ENCODE results near the gene CLIP2.
"Not testable (repeated sequence)": the region's sequence is repeated elsewhere in the genome, so short reads cannot be mapped to it uniquely, and the experiment has no call there.

Gene CLIP2

DNA sequence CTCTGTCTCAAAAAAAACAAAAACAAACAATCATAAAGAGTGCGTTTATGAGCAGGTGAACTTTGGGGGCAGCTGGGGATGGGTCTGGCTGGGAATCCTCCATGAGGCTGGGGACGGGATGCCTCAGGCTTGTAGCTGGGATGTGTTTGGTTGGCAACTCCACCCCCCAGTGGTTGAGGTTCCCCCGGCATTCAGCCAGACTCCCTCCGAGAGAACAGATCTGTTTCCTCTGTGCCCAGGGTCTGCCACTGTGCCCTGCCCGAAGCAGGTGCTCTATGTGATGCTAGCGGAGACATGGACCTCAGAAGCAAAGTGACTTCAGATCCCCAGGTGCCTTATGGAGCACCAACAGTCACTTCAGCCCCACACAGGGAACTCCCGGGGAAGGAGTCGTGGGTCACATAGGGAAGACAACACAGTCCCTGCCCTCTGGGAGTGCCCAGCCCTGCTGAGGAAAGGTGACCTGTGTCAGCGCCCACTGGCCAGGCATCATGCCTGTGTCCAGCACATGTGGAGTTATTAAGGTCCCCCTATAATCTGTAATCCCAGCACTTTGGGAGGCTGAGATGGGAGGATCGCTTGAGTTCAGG, 135.2 kb downstream of the CLIP2 start:
- no peak for DNase-seq (ENCODE audit: low read depth in 2 of 2)
- TF ChIP-seq, protein P1, sequence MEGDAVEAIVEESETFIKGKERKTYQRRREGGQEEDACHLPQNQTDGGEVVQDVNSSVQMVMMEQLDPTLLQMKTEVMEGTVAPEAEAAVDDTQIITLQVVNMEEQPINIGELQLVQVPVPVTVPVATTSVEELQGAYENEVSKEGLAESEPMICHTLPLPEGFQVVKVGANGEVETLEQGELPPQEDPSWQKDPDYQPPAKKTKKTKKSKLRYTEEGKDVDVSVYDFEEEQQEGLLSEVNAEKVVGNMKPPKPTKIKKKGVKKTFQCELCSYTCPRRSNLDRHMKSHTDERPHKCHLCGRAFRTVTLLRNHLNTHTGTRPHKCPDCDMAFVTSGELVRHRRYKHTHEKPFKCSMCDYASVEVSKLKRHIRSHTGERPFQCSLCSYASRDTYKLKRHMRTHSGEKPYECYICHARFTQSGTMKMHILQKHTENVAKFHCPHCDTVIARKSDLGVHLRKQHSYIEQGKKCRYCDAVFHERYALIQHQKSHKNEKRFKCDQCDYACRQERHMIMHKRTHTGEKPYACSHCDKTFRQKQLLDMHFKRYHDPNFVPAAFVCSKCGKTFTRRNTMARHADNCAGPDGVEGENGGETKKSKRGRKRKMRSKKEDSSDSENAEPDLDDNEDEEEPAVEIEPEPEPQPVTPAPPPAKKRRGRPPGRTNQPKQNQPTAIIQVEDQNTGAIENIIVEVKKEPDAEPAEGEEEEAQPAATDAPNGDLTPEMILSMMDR (IDR thresholded peaks at IDR 0.05; ENCODE audit: low read depth, low read length) = no peak
- H3K4me3 ChIP-seq (replicated peaks in 1 of 2; ENCODE audit: low read depth in 2 of 2, low read length in 2 of 2) = no peak overlapping the region

DNA sequence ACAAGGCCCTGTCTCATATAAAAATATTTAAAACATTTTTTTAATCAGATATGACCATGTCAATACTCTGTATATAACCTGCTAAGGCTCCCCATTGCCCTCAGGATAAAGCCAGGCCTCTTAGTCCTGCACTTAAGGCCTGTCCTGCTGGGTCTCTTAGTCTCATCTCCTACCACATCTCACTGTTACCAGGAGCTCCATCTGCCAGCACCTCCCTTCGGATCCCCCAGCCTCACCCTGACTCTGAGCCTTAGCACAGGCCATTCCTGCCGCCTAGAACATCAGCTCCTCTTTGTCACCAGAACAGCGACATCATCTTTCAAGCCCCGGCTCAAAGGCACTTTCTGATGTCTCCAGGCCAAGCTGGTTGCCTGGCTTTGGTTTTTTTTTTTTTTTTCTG, 138.8 kb downstream of the CLIP2 start:
- TF ChIP-seq, protein P1 (IDR thresholded peaks at IDR 0.05; ENCODE audit: low read depth, low read length) = no peak
- no peak for DNase-seq (ENCODE audit: low read depth in 2 of 2)
- no peak overlapping the region for H3K4me3 ChIP-seq (replicated peaks in 1 of 2; ENCODE audit: low read depth in 2 of 2, low read length in 2 of 2)

DNA sequence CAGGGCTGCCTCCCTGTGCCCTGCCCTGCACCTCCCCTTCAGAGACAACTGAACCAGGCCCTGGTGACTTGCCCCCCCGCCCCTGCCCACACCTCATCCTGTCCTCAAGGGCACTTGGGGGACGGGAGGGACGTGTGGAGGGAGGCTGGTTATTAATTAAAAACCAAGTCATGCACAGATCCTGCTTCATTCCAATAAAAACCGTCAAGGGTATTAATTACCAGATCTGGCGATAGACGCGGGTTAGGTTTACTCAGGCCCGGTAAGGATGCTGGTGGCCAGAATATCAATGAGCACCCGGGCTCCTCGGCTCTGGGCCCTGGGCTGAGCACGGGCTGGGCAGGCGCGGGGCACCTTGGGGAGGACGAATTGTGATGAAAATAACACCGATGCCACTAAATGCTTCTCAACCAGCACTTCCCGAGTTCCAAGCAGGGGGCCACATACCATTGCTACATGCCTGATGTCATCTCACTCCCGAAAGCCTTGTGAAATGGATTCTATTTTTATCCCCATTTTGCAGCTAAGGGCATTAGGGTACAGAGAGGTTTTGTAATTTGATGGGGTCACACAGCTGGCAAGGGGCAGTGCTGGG, 140.0 kb downstream of the CLIP2 start:
- DNase-seq (ENCODE audit: low read depth in 2 of 2) = peak; percentile 66 to 80
- no peak overlapping the region for H3K4me3 ChIP-seq (replicated peaks in 1 of 2; ENCODE audit: low read depth in 2 of 2, low read length in 2 of 2)
- TF ChIP-seq, protein P1 (IDR thresholded peaks at IDR 0.05; ENCODE audit: low read depth, low read length) = no peak

DNA sequence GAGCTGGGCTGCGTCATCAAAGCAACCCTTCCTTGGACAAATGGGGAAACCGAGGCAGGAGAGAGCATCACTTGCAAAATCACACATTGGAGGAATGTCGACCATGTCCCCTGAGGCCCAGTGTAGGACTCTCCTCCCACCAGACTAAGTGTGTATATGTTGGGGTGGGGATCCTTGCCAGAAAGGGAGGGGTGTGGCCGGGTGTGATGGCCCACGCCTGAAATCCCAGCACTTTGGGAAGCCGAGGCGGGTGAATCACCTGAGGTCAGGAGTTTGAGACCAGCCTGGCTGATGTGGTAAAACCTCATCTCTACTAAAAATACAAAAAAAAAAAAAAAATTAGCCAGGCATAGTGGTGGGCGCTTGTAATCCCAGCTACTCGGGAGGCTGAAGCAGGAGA, 141.2 kb downstream of the CLIP2 start:
- not testable (repeated sequence) for DNase-seq (ENCODE audit: low read depth in 2 of 2); H3K4me3 ChIP-seq (replicated peaks in 1 of 2; ENCODE audit: low read depth in 2 of 2, low read length in 2 of 2)

DNA sequence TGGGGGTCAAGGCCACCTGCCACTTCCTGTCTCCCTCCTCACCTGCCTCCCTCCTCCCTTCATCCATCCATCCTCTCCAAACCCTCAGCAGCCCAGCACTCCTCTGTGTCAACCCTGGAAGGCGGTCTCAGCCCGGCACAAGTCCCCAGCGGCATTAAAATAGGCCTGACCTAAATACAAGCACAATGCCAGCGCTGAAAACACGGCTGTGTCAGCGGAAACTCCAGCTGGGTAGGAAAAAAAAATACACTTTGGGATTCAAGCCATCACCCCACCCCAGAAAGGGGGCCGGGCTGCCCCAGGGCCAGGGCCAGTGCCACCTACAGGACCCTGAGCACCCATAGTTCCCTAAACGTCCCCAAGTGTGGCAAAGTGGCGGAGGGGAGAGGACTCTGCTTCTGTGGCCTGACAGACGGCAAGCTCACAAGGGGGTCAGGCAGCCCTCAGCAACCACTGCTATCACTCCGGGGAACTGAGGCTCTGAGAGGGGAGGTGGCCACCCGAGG, 141.8 kb downstream of the CLIP2 start:
- DNase-seq (ENCODE audit: low read depth in 2 of 2) = no peak

DNA sequence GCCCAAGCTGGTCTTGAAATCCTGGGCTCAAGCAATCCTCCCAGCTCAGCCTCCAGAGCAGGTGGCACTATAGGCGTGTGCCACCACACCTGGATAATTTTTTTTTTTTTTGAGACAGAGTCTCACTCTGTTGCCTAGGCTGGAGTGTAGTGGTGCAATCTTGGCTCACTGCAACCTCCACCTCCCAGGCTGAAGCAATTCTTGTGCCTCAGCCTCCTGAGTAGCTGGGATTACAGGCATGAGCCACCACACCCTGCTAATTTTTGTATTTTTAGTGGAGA, 148.0 kb downstream of the CLIP2 start:
- not testable (repeated sequence) for DNase-seq (ENCODE audit: low read depth in 2 of 2); H3K4me3 ChIP-seq (replicated peaks in 1 of 2; ENCODE audit: low read depth in 2 of 2, low read length in 2 of 2)

More for the DNA sequence above, 141.8 kb downstream of the CLIP2 start:
- TF ChIP-seq, protein P1 (IDR thresholded peaks at IDR 0.05; ENCODE audit: low read depth, low read length) = no peak
- no peak overlapping the region for H3K4me3 ChIP-seq (replicated peaks in 1 of 2; ENCODE audit: low read depth in 2 of 2, low read length in 2 of 2)

DNA sequence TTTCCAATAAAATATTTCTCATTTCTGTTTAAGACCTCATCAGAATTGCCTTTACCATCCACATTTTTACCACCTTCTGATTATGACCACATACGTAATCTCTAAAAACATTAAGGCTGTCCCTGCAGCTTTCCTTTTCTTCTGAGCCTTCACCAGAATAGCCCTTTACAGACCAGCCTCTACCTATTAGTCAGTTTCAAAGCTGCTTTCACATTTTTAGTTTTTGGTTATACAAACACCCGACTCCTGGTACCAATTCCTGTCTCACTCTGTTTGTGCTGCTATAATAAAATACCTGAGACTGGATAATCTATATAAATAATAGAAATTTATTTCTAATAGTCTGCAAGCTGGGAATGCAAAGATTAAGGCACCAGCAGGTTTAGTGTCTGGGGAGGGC, 149.1 kb downstream of the CLIP2 start:
- TF ChIP-seq, protein P1 (IDR thresholded peaks at IDR 0.05; ENCODE audit: low read depth, low read length) = no peak
- DNase-seq (ENCODE audit: low read depth in 2 of 2) = no peak
- H3K4me3 ChIP-seq (replicated peaks in 1 of 2; ENCODE audit: low read depth in 2 of 2, low read length in 2 of 2) = no peak overlapping the region

DNA sequence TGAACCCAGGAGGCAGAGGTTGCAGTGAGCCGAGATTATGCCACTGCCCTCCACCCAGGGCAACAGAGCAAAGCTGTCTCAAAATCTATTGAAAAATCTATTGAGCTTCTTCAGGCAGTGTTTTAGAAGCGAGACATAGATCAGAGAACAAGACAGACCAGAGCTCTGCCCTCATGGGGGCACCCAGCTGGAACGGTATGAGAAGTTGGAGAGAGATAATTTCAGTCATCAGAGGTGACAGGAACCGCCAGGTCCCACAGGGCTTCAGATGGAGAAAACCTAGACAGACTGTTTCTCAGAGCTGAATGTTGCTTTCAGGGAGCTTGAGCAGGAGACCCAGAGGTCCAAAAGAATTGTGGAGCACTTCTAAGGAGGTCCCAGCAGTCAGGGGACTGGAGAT, 150.3 kb downstream of the CLIP2 start:
- no peak overlapping the region for H3K4me3 ChIP-seq (replicated peaks in 1 of 2; ENCODE audit: low read depth in 2 of 2, low read length in 2 of 2)
- no peak for DNase-seq (ENCODE audit: low read depth in 2 of 2)
- TF ChIP-seq, protein P1 (IDR thresholded peaks at IDR 0.05; ENCODE audit: low read depth, low read length) = no peak

DNA sequence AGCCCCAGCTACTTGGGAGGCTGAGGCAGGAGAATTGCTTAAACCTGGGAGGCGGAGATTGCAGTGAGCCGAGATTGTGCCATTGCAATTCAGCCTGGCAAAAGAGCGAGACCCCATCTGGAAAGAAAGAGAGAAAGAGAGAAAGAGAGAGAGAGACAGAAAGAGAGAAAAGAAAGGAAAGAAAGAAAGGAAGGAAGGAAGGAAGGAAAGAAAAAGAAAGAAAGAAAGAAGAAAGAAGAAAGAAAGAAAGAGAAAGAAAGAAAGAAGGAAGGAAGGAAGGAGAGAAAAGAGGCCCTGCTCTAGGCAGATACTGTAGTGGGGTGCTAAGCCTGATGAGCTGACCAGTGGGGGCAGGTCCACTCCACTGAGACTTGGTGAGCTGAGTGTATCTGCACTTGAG, 150.9 kb downstream of the CLIP2 start:
- H3K4me3 ChIP-seq (replicated peaks in 1 of 2; ENCODE audit: low read depth in 2 of 2, low read length in 2 of 2); DNase-seq (ENCODE audit: low read depth in 2 of 2): not testable (repeated sequence)
